Panc1 (cell line): ENCODE results near the gene GRIK1.

ENCODE experiments used
- CTCF ChIP-seq: fragments of 450-650 bp; IDR thresholded peaks from 2 replicates; pipeline ENCODE4 v1.5.1; 2017; ENCODE audit warnings: mild to moderate bottlenecking
- SIN3A ChIP-seq: IDR thresholded peaks from 2 replicates; pipeline ENCODE4 v1.6.1; 2012; ENCODE audit warnings: low read depth, mild to moderate bottlenecking, low read length, moderate library complexity, borderline replicate concordance; ENCODE audit not compliant: insufficient read depth

GRCh38 chr21:29658934-29659203 lies 280.9 kb downstream of the GRIK1 start:
- no peak for TF ChIP-seq CTCF
- no peak for TF ChIP-seq SIN3A
